Large intestine (tissue), 3 donors: Measurements from ENCODE around the gene LRRC52. TPM values are rescaled to one million over a fixed set of nuclear protein-coding genes. Genes with fewer than 3 reads are reported as not detected.
A peak's percentile ranks its signal among the peaks of the same experiment; 100 is the strongest.
"Not testable (repeated sequence)": the region's sequence is repeated elsewhere in the genome, so short reads cannot be mapped to it uniquely, and the experiment has no call there.

Source experiments
- DNase-seq, 2 donors: peaks; one replicate each; pipeline versions ENCODE4 v3.0.0 to v3.0.0-alpha.2; 2013
- H3K27ac ChIP-seq: one replicate; pipeline ENCODE4 v1.5.1; 2013; ENCODE audit warnings: low read length
- H3K27me3 ChIP-seq: 2 replicates; pipeline ENCODE4 v1.6.1; 2013; ENCODE audit warnings: low read length; ENCODE audit not compliant: control insufficient read depth, insufficient read depth
- H3K36me3 ChIP-seq: 2 replicates; pipeline ENCODE4 v1.6.1; 2013; ENCODE audit warnings: low read length; ENCODE audit not compliant: control insufficient read depth, insufficient read depth
- H3K4me1 ChIP-seq: one replicate; pipeline ENCODE4 v1.6.1; 2013; ENCODE audit warnings: low read length; ENCODE audit not compliant: control insufficient read depth, insufficient read depth
- H3K4me3 ChIP-seq: one replicate; pipeline ENCODE4 v1.5.1; 2013; ENCODE audit warnings: low read length
- H3K9me3 ChIP-seq: one replicate; pipeline ENCODE4 v1.6.1; 2013; ENCODE audit warnings: mild to moderate bottlenecking, low read depth, low read length, moderate library complexity; ENCODE audit not compliant: control insufficient read depth
- WGBS: methylation state at CpG from one replicate; pipeline ENCODE4 v1.1.5; 2013; ENCODE audit warnings: low lambda C conversion rate; ENCODE audit not compliant: insufficient coverage; 5-methylcytosine and 5-hydroxymethylcytosine counted together
- polyA plus RNA-seq: library from polyadenylated mRNA; unstranded; fragments of 120-200 nt; gene quantifications from one replicate; pipeline ENCODE4 v1.2.1, GENCODE V29; 2013

The LRRC52 gene
- polyA plus RNA-seq, 1 donor = not detected

GRCh38 chr1:165580931-165581871 is 37.4 kb downstream of the LRRC52 start:
- 100% methylated on average over 3 of the region's 24 CpGs for WGBS
- Histone ChIP-seq H3K27ac (no peak overlapping the region), H3K27me3 (peaks cover 5% of the 10 kb centered on the region), H3K4me3 (no peak overlapping the region), H3K36me3 (no peaks in the 10 kb centered on the region), H3K4me1 (no peaks in the 10 kb centered on the region), H3K9me3 (no peaks in the 10 kb centered on the region)
- DNase-seq = no peak

- Histone ChIP-seq H3K4me1 (no peaks in the 10 kb centered on the region), H3K9me3 (no peaks in the 10 kb centered on the region), H3K4me3 (no peak overlapping the region), H3K36me3 (no peaks in the 10 kb centered on the region), H3K27me3 (peaks cover 7% of the 10 kb centered on the region), H3K27ac (no peak overlapping the region)
- no CpG with 5 or more reads among the region's 25 CpGs for WGBS
- no peak for DNase-seq
These were observed 38.1 kb downstream of the LRRC52 start for GRCh38 chr1:165581926-165582325.

GRCh38 chr1:165586398-165586797 is 42.6 kb downstream of the LRRC52 start:
- Histone ChIP-seq H3K4me1 (no peaks in the 10 kb centered on the region), H3K27me3 (peaks cover 24% of the 10 kb centered on the region), H3K4me3 (no peak overlapping the region), H3K36me3 (no peaks in the 10 kb centered on the region), H3K9me3 (no peaks in the 10 kb centered on the region), H3K27ac (no peak overlapping the region)
- no CpG with 5 or more reads among the region's 3 CpGs for WGBS
- DNase-seq = no peak

DNA sequence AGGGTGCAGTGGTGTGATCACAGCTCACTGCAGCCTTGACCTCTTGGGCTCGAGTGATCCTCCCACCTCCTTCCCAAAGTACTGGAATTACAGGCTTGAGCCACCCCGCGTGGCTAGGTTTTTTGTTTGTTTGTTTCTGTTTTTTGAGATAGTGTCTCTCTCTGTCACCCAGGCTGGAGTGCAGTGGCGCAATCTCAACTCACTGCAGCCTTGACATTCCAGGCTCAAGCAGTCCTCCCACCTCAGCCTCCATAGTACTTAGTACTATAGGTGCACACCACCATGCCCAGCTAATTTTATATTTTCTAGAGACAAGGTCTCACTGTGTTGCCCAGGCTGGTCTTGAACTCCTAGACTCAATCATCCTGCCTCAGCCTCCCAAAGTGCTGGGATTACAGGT is 47.6 kb downstream of the LRRC52 start:
- H3K36me3 ChIP-seq, H3K4me1 ChIP-seq, H3K4me3 ChIP-seq, H3K9me3 ChIP-seq, H3K27ac ChIP-seq, DNase-seq: not testable (repeated sequence)
- peaks cover 32% of the 10 kb centered on the region for H3K27me3 ChIP-seq
- no CpG with 5 or more reads among the region's 4 CpGs for WGBS

DNA sequence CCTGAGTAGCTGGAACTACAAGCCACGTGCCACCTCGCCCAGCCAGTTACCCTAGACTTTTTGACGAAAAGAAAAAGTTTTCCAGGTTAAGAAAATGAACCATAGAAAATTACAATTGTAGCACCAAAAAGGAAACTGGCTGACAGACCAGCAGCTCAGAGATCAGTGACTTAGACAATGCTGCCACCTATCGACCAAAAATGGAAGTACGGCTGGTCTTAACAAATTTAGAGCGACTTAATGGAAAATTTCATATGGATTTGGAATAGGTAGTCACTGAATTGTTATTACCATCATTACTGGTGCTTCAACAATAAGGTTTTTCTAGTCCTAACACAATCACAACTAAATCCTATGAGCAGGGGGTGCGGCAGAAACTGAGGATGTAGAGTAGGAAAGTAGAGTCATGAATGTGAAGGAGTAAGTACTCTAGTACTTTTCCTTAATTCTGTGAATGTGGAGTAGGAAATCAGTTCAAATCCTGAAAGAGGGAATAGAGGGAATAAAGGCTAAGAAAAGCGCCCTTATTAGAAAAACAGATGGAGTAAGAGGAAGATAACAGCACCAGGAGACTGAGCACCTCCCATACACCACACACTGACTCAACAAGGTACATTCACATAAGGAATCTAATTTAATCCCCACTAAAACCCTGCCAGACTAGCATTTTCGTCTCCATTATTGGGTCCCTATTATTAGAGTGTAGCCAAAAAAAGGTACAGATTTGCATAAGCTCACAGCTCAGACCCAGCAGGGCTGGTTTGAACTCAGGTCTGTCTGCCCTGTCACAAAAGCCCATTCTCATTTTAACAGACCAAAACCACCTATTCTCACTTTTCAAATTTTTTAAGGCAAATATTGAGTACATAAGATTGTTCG is 49.4 kb downstream of the LRRC52 start:
- peak; percentile 45 to 54 for DNase-seq
- Histone ChIP-seq H3K27ac (no peak overlapping the region), H3K4me1 (no peaks in the 10 kb centered on the region), H3K36me3 (no peaks in the 10 kb centered on the region), H3K4me3 (no peak overlapping the region), H3K9me3 (no peaks in the 10 kb centered on the region), H3K27me3 (peaks cover 25% of the 10 kb centered on the region)
- no CpG with 5 or more reads among the region's 10 CpGs for WGBS

DNA sequence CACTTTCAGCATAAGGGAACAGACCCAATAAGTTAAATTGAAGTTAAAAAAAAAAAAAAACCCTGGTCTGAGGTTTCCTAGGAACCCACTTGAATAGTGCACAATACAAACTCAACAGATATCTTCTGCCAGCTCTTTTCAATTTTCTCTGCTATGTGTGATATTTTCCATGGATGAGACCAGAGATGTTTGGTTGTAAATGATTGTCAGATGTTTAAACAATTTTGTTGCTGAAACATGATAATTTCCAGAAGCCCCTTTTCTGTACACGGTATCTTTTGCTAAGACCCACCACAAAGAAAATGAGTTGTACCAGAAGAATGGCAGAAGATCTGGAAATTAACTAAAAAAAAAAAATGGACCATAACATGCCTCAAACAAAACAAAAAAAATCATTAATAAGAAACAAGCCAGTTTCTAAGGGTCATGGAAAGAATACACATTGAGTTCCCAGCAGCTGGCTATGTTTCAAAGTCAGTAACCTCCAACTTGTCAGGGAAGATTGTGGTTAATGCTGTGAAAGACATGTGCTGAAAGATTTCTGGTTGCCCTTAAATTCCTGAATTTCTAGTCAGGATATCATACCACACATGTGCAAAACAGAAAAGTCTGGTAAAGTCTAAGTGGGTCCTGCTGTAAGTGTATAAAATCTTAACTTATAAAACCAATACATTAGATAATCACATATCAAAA is 51.6 kb downstream of the LRRC52 start:
- H3K9me3 ChIP-seq = no peaks in the 10 kb centered on the region
- DNase-seq = no peak
- H3K27ac ChIP-seq = no peak overlapping the region
- no peaks in the 10 kb centered on the region for H3K36me3 ChIP-seq
- no peak overlapping the region for H3K4me3 ChIP-seq
- peaks cover 18% of the 10 kb centered on the region for H3K27me3 ChIP-seq
- WGBS = 45% methylated on average over 1 of the region's 1 CpG
- H3K4me1 ChIP-seq = peaks cover 3% of the 10 kb centered on the region

- DNase-seq = peak; percentile 97 to 98
- H3K27me3 ChIP-seq = peaks cover 15% of the 10 kb centered on the region
- peaks cover 5% of the 10 kb centered on the region for H3K4me1 ChIP-seq
- H3K4me3 ChIP-seq = peak overlapping the region; percentile 82
- H3K27ac ChIP-seq = peak overlapping the region; percentile 53
- H3K9me3 ChIP-seq = no peaks in the 10 kb centered on the region
- H3K36me3 ChIP-seq = no peaks in the 10 kb centered on the region
- WGBS = no CpG with 5 or more reads among the region's 38 CpGs
These were observed 54.3 kb downstream of the LRRC52 start for GRCh38 chr1:165597883-165598675.

DNA sequence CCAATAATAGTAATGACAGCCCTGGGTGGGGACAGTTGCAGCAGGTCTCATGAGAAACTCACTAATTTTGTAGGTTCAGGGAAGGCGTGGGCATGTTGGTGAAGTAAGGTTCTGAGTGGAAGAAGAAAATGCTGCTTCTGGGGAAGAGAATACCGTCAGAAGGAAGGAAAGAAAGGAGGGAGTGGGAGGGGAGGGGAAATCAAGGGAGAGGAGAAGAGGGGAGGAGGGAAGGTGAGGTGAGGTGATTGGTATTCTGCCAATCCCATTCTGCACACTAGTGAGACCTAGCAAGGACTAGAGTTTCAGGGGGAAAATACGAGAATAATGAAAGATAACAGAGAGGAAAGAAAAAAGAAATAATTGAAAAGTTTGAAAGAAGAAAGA is 54.9 kb downstream of the LRRC52 start:
- H3K36me3 ChIP-seq = no peaks in the 10 kb centered on the region
- H3K27me3 ChIP-seq = peaks cover 10% of the 10 kb centered on the region
- WGBS = 26% methylated on average over 2 of the region's 3 CpGs
- H3K4me3 ChIP-seq = peak overlapping the region; percentile 82
- peaks cover 5% of the 10 kb centered on the region for H3K4me1 ChIP-seq
- no peaks in the 10 kb centered on the region for H3K9me3 ChIP-seq
- DNase-seq = no peak
- peak overlapping the region; percentile 53 for H3K27ac ChIP-seq

GRCh38 chr1:165600793-165601192 is 57.0 kb downstream of the LRRC52 start:
- Histone ChIP-seq H3K27ac (no peak overlapping the region), H3K4me1 (peaks cover 5% of the 10 kb centered on the region), H3K36me3 (no peaks in the 10 kb centered on the region), H3K9me3 (no peaks in the 10 kb centered on the region), H3K27me3 (no peaks in the 10 kb centered on the region), H3K4me3 (no peak overlapping the region)
- DNase-seq = no peak
- 100% methylated on average over 1 of the region's 4 CpGs for WGBS
